ENCODE measurements around the gene LSM10.

GRCh38 chr1:36392836-36393235 is 4.9 kb downstream of the LSM10 start:
- TF ChIP-seq MAFK (IDR thresholded peaks at IDR 0.05; ENCODE audit: low read depth, low read length) (no peak), CTCF (conservative IDR thresholded peaks at IDR 0.05; ENCODE audit: low read depth, low read length) (no peak)
